NCI-H146 treated with DMSO at 0.1 percent for 48 hours (cell line): ENCODE results near the gene ACOT12.
A peak's percentile ranks its signal among the peaks of the same experiment; 100 is the strongest.
"Not testable (repeated sequence)": the region's sequence is repeated elsewhere in the genome, so short reads cannot be mapped to it uniquely, and the experiment has no call there.

ENCODE experiments used
- DNase-seq: peaks from one replicate; lab custom pipeline; 2025; ENCODE audit not compliant: unreplicated experiment; lab: John Stamatoyannopoulos, UW

The ACOT12 gene

DNA sequence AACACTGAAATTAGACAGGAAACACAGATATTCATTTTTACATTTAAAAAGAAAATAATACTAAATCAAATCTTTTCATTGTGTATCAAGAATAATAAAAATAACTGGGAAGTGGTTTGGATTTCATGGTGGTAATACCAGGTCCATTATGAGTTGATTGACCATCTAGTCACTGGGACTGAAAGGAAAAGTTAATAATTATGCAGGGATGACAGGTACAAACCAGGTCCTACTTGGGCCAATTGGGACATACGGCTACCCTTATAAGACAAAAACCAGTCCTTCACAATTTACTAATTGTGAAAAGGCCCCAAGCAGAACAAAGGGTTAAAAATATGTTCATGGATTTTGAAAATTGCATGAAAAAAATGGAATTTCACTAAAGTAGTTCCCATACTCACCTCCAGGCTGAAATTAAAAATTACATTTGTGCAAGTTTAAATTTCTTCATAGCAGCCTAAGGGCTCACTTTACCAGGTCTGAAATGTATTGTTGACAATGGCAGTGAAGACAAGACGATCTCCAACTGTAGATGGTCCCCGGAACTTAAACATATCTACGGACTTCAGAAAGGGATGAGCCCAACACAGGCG, 48.4 kb downstream of the ACOT12 start:
- DNase-seq = no peak

DNA sequence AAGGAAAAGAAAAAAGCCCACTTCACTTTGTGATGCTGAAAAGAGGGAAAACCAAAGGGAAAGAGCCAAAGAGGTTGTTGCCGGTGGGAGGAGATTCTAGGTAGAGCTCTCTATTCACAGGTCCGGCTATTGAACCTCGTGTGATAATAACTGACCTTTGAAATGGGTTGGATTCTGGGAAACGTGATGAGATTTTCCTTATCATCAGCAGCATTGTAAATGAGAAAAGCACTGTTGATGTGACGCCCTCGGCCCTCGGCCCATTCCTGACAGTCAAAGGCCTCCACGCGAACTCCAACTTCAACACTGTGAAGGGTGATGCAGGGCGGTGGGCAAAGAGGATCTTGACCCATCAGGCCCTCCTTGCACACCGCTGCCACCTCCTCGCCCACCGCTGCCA, 49.2 kb downstream of the ACOT12 start:
- no peak for DNase-seq

GRCh38 chr5:81338213-81338612, 55.7 kb downstream of the ACOT12 start:
- DNase-seq = not testable (repeated sequence)

- no peak for DNase-seq
Measured at GRCh38 chr5:81337803-81338202, 56.1 kb downstream of the ACOT12 start.

DNA sequence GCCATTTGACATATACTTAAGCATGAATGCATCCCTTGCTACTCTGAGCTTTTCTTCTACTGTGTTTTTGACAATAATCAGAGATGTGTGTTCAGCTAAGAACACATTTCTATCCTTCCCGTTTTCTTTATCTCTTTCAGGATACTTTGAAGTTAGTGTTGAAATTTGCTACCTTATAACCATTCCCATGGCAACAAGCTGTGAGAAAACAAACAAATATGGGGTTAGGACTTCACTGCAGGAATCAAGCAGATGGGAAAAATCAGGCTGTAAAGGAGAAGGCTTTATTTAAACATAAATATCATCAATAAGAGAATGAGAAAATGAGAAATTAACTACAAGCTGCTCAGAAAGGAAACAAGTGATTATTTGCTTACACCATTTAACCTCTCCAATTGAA, 57.4 kb downstream of the ACOT12 start:
- no peak for DNase-seq

GRCh38 chr5:81335946-81336345, 58.0 kb downstream of the ACOT12 start:
- DNase-seq = no peak

GRCh38 chr5:81334304-81335061, 59.5 kb downstream of the ACOT12 start:
- DNase-seq = no peak

- DNase-seq = no peak
Measured at GRCh38 chr5:81326554-81326953, 67.4 kb downstream of the ACOT12 start.

GRCh38 chr5:81317536-81317935, 76.4 kb downstream of the ACOT12 start:
- DNase-seq = no peak

DNA sequence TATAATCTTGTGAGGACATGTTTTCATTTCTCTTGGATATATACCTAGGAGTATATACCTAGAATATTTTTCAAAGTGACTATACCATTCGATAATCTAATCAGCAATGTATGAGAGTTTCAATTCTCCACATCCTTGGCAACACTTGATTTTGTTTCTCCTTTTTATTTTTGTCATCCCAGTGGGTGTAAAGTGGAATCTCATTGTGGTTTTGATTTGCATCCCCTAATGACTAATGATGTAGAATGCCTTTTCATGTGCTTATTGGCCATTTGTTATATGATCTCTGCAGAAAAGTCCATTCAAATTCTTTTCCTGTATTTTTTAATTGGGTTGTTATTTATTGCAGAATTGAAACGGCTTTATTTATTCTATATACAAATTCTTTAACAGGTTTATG, 77.4 kb downstream of the ACOT12 start:
- no peak for DNase-seq

DNA sequence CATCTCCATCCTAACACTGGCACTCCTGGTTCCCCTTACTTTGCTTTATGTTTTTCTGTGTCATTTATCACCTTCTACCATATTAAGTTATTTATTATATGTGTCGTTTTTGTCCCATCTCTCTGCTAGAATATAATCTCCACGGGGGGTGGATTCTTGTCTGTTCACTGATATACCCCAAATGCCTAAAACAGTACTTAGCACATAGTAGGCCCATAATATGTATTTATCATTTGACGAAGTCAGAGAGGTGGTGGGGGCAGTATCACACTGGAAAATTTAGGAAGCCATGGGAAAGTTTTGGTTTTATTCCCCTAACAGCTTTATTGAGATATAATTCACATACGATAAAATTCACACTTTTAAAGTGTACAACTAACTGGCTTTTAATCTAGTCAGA, 78.1 kb downstream of the ACOT12 start:
- no peak for DNase-seq

DNA sequence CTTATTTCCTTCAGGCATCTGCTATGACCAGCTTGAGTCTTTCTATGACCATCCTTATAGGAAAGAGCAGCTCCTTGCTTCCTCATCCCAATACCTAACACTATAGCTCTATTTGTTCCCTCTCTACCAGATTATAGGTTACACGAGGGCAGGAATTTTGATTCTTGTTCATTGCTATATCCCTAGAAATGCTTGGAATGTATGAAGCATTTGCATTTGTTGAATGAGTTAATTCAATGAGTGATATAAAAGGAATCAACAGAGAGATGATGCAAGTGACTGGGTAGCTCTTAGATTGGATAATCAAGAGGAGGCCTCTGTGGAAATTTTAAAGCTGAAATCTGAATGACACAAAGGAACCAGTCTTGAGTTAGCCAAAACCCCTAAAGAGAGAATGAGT, 78.6 kb downstream of the ACOT12 start:
- no peak for DNase-seq

- no peak for DNase-seq
Measured at GRCh38 chr5:81314581-81314980, 79.4 kb downstream of the ACOT12 start.

- DNase-seq = no peak
Measured at GRCh38 chr5:81313686-81314085, 80.2 kb downstream of the ACOT12 start.

DNA sequence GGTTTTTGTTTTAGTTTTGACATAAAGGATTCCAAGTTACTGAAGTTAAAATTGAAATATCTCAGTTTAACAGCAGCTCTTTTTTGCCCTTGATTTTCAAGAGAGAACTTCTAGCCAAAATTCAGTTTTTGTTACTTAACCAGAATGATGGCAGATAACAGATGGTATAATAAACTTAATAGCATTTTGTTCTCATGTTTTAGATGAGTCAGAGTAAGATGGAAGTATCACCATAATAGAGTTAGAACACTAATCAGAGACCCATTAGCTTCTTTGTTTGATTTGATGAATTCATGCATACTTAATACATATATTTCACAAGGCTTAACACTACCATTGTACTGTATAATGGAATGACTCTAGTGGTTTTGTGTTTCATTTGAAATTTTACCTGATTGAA, 80.7 kb downstream of the ACOT12 start:
- DNase-seq = no peak

GRCh38 chr5:81310402-81311063, 83.4 kb downstream of the ACOT12 start:
- no peak for DNase-seq

DNA sequence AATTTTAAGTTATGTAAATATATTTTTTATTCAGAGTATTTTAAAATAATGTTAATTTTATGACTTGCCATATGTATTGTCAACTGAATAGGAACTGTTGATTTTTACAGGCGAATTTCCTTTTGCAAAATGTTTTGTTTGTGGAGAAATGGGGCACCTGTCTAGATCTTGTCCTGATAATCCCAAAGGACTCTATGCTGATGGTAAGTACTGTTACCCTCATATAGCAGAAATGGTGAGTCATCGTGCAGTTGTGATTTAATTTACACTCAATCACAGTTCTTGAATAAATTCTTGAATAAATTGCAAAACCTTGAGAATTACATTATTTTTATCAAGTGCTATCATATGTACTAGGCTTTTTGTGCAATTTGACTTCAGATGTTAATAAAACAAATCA, 85.1 kb downstream of the ACOT12 start:
- DNase-seq = no peak

DNA sequence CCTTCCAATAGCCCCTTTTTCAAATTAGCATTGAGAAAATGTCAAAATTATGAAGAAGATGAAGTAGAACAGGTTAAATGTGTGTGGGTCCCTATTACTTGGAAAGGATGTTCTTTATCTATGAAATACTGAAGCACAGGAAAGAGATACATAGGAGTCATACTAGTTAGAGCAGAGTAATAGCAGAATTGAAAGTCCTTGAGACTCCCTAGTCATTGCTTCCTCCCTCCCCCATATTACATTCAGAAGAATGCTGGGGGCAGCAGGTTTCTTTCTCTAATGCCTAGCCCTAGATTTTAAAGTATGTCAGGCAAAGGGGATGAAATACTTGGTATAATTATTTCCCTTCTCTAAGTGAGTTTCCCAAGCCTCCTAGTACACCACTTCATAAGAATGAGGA, 88.1 kb downstream of the ACOT12 start:
- no peak for DNase-seq

GRCh38 chr5:81303563-81303962, 90.4 kb downstream of the ACOT12 start:
- DNase-seq = no peak

DNA sequence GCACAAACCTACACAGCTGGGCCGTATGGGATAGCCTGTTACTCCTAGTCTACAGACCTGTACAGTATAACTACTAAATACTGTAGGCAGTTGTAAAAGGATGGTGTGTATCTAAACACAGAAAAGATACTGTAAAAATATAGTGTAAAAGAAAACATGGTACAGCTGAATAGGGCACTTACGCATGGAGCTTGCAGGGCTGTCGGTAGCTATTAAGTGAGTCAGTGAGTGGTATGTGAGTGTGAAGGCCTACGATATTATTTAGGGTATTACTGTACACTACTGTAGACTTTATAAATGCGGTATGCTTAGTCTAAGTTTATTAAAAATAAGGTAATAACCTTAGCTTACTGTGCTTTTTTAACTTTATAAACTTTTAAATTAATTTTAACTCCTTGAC, 91.3 kb downstream of the ACOT12 start:
- no peak for DNase-seq

- DNase-seq = peak; percentile 38
Measured at GRCh38 chr5:81301271-81302015, 92.5 kb downstream of the ACOT12 start, which contains the start of gene ZCCHC9. TSS of gene ZCCHC9 (plus strand) at chr5:81301587. CDS start at chr5:81304758, 3,171 bp downstream.

- DNase-seq = no peak
Measured at GRCh38 chr5:81300921-81301270, 93.0 kb downstream of the ACOT12 start.
